CD4-positive, alpha-beta T cell treated with Interleukin-15 for 4 hours (primary cell): Measurements from ENCODE around the gene ORC6.

Experiments
- DNase-seq: peaks from one replicate; pipeline ENCODE4 v3.0.0-alpha.2; 2020; ENCODE audit warnings: low spot score

ORC6 gene

GRCh38 chr16:46731691-46732555, 42.5 kb downstream of the ORC6 start:
- DNase-seq = no peak

- no peak for DNase-seq
Measured at GRCh38 chr16:46732561-46732960, 43.1 kb downstream of the ORC6 start.

- no peak for DNase-seq
Measured at GRCh38 chr16:46733319-46733830, 43.9 kb downstream of the ORC6 start.

GRCh38 chr16:46736695-46737094, 47.2 kb downstream of the ORC6 start:
- DNase-seq = no peak

GRCh38 chr16:46737621-46738214, 48.3 kb downstream of the ORC6 start:
- no peak for DNase-seq

GRCh38 chr16:46739934-46740333, 50.5 kb downstream of the ORC6 start:
- no peak for DNase-seq

- no peak for DNase-seq
Measured at GRCh38 chr16:46743232-46743719, 53.8 kb downstream of the ORC6 start.

GRCh38 chr16:46745617-46746016, 56.2 kb downstream of the ORC6 start:
- no peak for DNase-seq

- DNase-seq = no peak
Measured at GRCh38 chr16:46746821-46747776, 57.6 kb downstream of the ORC6 start.
